OCI-LY7 (cell line): Measurements from ENCODE around the gene ABCB8. TPM values are rescaled to one million over a fixed set of nuclear protein-coding genes. Genes with fewer than 3 reads are reported as not detected.

Experiments
- Bru-seq: library from RNA; stranded (reverse); fragments of 400-500 nt; gene quantifications from one replicate; lab custom pipeline; 2021; lab: Mats Ljungman, UMichigan
- BruChase-seq, 2 experiments: library from RNA; stranded (reverse); fragments of 400-500 nt; gene quantifications; one replicate each; lab custom pipeline; 2021; lab: Mats Ljungman, UMichigan
- BruUV-seq: library from RNA; stranded (reverse); fragments of 400-500 nt; replicated peaks from 2 replicates; lab custom pipeline; 2021; lab: Mats Ljungman, UMichigan
- CTCF ChIA-PET: fragments of 300-600 bp; sonication (Branson Sonifier 250); formaldehyde crosslinking; loops from one replicate; lab custom pipeline; 2022; ENCODE audit warnings: antibody characterized with exemption; ENCODE audit not compliant: unreplicated experiment; lab: Charles Lee
- POLR2A ChIA-PET: fragments of 300-600 bp; sonication (Branson Sonifier 250); formaldehyde crosslinking; loops from one replicate; lab custom pipeline; 2022; ENCODE audit warnings: antibody characterized with exemption; lab: Charles Lee
- DNase-seq: peaks from one replicate; pipeline ENCODE4 v3.0.0-alpha.2; 2015; ENCODE audit warnings: low spot score
- H2AFZ ChIP-seq: fragments of 200-600 bp; sonication (generic), shearing (Covaris generic); 2 replicates; pipeline ENCODE4 v1.6.1; 2014; ENCODE audit warnings: mild to moderate bottlenecking, antibody characterized with exemption, low read length, moderate library complexity
- H3K27ac ChIP-seq: fragments of 200-600 bp; sonication (generic); 2 replicates; pipeline ENCODE4 v1.5.1; 2014; ENCODE audit warnings: mixed run types, low read depth, mild to moderate bottlenecking, moderate library complexity, low read length, inconsistent platforms; ENCODE audit not compliant: poor library complexity, severe bottlenecking
- H3K36me3 ChIP-seq: fragments of 200-600 bp; sonication (generic); 2 replicates; pipeline ENCODE4 v1.6.1; 2014; ENCODE audit warnings: mild to moderate bottlenecking, antibody characterized with exemption, low read length, moderate library complexity, mixed read lengths; ENCODE audit not compliant: insufficient read depth
- H3K4me1 ChIP-seq: fragments of 200-600 bp; sonication (generic); 2 replicates; pipeline ENCODE4 v1.5.1; 2014; ENCODE audit warnings: mild to moderate bottlenecking, low read length; ENCODE audit not compliant: insufficient read depth, poor library complexity, severe bottlenecking
- H3K4me2 ChIP-seq: fragments of 200-600 bp; sonication (generic); 2 replicates; pipeline ENCODE4 v1.6.1; 2014; ENCODE audit warnings: mild to moderate bottlenecking, low read length
- H3K4me3 ChIP-seq: fragments of 200-600 bp; sonication (generic); 2 replicates; pipeline ENCODE4 v1.5.1; 2014; ENCODE audit warnings: mild to moderate bottlenecking, low read depth, low read length; ENCODE audit not compliant: poor library complexity, severe bottlenecking
- H3K79me2 ChIP-seq: fragments of 200-600 bp; sonication (generic); 2 replicates; pipeline ENCODE4 v1.6.1; 2016; ENCODE audit warnings: low read depth, mild to moderate bottlenecking, low read length, moderate library complexity, mixed read lengths; ENCODE audit not compliant: insufficient read depth
- H3K9me2 ChIP-seq: fragments of 200-600 bp; sonication (generic); 2 replicates; pipeline ENCODE4 v1.6.1; 2016; ENCODE audit warnings: mild to moderate bottlenecking, low read length, mixed read lengths; ENCODE audit not compliant: insufficient read depth
- H3K9me3 ChIP-seq: fragments of 200-600 bp; sonication (generic); 2 replicates; pipeline ENCODE4 v1.6.1; 2014; ENCODE audit warnings: mild to moderate bottlenecking, mixed run types, low read length, mixed read lengths
- H4K20me1 ChIP-seq: fragments of 200-600 bp; sonication (generic); 2 replicates; pipeline ENCODE4 v1.6.1; 2014; ENCODE audit warnings: mild to moderate bottlenecking, antibody characterized with exemption, low read length, moderate library complexity, mixed read lengths; ENCODE audit not compliant: insufficient read depth
- CTCF ChIP-seq: fragments of 200-600 bp; sonication (generic); conservative IDR thresholded peaks from 2 replicates; pipeline ENCODE4 v1.5.1; 2014; ENCODE audit warnings: mild to moderate bottlenecking, antibody characterized with exemption, low read length, moderate library complexity, mixed read lengths
- EZH2phosphoT487 ChIP-seq: fragments of 200-600 bp; sonication (generic); IDR thresholded peaks from 2 replicates; pipeline ENCODE4 v1.6.1; 2018; ENCODE audit warnings: low read depth, borderline replicate concordance, mild to moderate bottlenecking, mixed run types, antibody characterized with exemption, low read length, moderate library complexity, mixed read lengths
- intact Hi-C: fragments of 100-400 bp; cut with micrococcal nuclease; formaldehyde crosslinking; loops from one replicate; pipeline ENCODE4 v1.10.0; 2022; ENCODE audit not compliant: unreplicated experiment
- long read RNA-seq: library from polyadenylated mRNA; stranded (forward); transcript quantifications from one replicate; pipeline ENCODE4 v2.0.0, GENCODE V29; 2022
- total RNA-seq, 2 experiments: library from RNA; depleted of rRNA in 1 of 2; stranded (reverse); fragments of >200 nt in 1 of 2; shearing (Covaris generic) in 1 of 2; gene quantifications; 2 replicates each; pipeline ENCODE4 v1.2.3, GENCODE V29; 2014 to 2022

Gene ABCB8
- total RNA-seq (2014; rRNA removed; shearing (Covaris generic)) = 29.5 and 32.0 TPM in 2 replicates
- 63.9 and 64.7 TPM in 2 replicates for total RNA-seq (2022)
- percentile 57 among the genes with signal in this experiment for Bru-seq, nascent RNA
- BruChase-seq, experiment 1, labeled RNA remaining after a 6-hour chase = percentile 69 among the genes with signal in this experiment
- BruChase-seq, experiment 2, labeled RNA remaining after a 2-hour chase = percentile 66 among the genes with signal in this experiment
- long read RNA-seq, full-length matches to known transcripts = 30 of 62 reads
- long read RNA-seq, partial matches to known transcripts = 13 of 62 reads
- long read RNA-seq, other reads (novel, unspliced or antisense) = 19 of 62 reads

- peak; percentile 99 for DNase-seq
- Histone ChIP-seq H3K4me3 (peak within 1 kb of the TSS; percentile 80), H3K9me2 (no peaks in the 10 kb centered on the region), H3K36me3 (no peaks in the 10 kb centered on the region), H3K27ac (no peak within 1 kb of the TSS), H3K4me2 (peak within 1 kb of the TSS; percentile 82), H3K79me2 (peaks cover 14% of the 10 kb centered on the region; the same call in 1 of the 2 replicates), H4K20me1 (0 out of 2 replicates have a peak, but pooled peaks cover 3% of the 10 kb centered on the region), H2AFZ (peak within 1 kb of the TSS; percentile 80), H3K9me3 (no peaks in the 10 kb centered on the region), H3K4me1 (peaks cover 23% of the 10 kb centered on the region)
- ChIA-PET CTCF (interaction anchor here (0.6 to 0.7 kb wide), 2 partner anchors 595 to 623 kb away, joined by 3 read pairs; a partner anchor contains a TSS), POLR2A (interaction anchor here (0.7 to 1.3 kb wide), 8 partner anchors 9 to 135 kb away, joined by 3 to 6 read pairs (median 3); no protein-coding TSS in a partner anchor)
- BruUV-seq = TSS peak; percentile 82
- TF ChIP-seq EZH2phosphoT487 = no peak
- peak; percentile 54 for TF ChIP-seq CTCF
- intact Hi-C loops = loop anchor here (1.0 to 2.0 kb wide), 3 partner anchors 30 to 54 kb away; partner anchors contain the start of gene FASTK
Measured at GRCh38 chr7:151028131-151028947, at the start of gene ABCB8. Gene ABCB8, plus strand, starts transcription at chr7:151028450. Its CDS starts 66 bp downstream, at chr7:151028516.

GRCh38 chr7:150979713-150980390 lies 48.4 kb upstream of the ABCB8 start:
- Histone ChIP-seq H3K9me2 (no peaks in the 10 kb centered on the region), H3K36me3 (no peaks in the 10 kb centered on the region), H3K9me3 (no peaks in the 10 kb centered on the region), H3K4me1 (peaks cover 34% of the 10 kb centered on the region), H4K20me1 (no peaks in the 10 kb centered on the region), H2AFZ (no peak overlapping the region), H3K4me2 (no peak overlapping the region), H3K27ac (no peak overlapping the region), H3K4me3 (no peak overlapping the region), H3K79me2 (no peaks in the 10 kb centered on the region)
- DNase-seq = no peak
- intact Hi-C loops = loop anchor here (10.0 kb wide), 2 partner anchors 105 to 605 kb away; partner anchors contain the start of genes AGAP3, FASTK, TMUB1 and ZNF775
- ChIA-PET CTCF (interaction anchor here (0.6 kb wide), 1 partner anchor 83 kb away, joined by 3 read pairs; no protein-coding TSS in a partner anchor), POLR2A (interaction anchor here (1.1 to 1.4 kb wide), 2 partner anchors 14 to 81 kb away, joined by 3 to 4 read pairs; no protein-coding TSS in a partner anchor)
- BruUV-seq = no TSS peak
- TF ChIP-seq CTCF (no peak), EZH2phosphoT487 (no peak)
